GM12872 (cell line): ENCODE results near the gene TLR8.

Experiments used
- TF ChIP-seq, protein P1 (sequence below): IDR thresholded peaks from 3 replicates; pipeline ENCODE4 v1.5.1; 2011; ENCODE audit warnings: low read depth, mild to moderate bottlenecking, low read length, moderate library complexity; ENCODE audit not compliant: insufficient read depth

TLR8 gene

DNA sequence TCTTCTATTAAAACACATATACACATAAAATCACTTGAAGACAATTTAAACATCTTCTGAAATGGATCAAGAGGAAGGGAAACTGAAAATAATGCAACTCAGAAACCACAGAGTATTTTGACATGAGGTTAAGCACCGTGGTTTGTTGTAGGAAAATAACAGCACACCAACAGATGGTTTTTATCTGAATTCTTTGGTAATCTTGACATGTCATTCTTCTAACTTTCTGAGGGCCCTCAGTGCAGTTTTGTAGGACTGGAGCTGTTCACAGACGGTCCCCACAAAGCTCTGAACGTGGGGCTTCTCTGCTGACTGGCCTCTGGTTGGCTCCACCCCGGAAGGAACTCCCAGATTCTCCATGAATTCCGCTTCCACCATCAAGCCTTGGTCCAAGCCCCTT, 16.0 kb upstream of the TLR8 start:
- TF ChIP-seq, protein P1, sequence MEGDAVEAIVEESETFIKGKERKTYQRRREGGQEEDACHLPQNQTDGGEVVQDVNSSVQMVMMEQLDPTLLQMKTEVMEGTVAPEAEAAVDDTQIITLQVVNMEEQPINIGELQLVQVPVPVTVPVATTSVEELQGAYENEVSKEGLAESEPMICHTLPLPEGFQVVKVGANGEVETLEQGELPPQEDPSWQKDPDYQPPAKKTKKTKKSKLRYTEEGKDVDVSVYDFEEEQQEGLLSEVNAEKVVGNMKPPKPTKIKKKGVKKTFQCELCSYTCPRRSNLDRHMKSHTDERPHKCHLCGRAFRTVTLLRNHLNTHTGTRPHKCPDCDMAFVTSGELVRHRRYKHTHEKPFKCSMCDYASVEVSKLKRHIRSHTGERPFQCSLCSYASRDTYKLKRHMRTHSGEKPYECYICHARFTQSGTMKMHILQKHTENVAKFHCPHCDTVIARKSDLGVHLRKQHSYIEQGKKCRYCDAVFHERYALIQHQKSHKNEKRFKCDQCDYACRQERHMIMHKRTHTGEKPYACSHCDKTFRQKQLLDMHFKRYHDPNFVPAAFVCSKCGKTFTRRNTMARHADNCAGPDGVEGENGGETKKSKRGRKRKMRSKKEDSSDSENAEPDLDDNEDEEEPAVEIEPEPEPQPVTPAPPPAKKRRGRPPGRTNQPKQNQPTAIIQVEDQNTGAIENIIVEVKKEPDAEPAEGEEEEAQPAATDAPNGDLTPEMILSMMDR, result no peak

DNA sequence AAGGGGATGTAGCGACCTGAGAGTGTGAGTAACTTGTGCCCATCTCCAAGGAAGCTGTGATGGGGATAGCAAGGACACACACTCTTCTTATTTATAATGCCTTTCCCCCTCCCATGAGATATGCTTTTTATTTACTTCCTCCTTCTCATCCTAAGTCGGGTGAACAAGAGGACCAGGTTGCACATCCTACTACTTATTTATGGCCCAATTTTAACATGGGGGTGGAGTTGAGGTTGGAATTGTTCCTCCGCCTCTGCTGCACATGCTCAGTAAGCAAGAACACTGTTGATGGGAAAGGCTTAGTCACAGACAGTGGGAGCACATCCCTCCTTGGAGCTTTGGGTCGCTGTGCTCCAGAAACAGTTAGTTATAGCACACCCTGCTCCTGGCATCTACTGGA, 15.2 kb upstream of the TLR8 start:
- TF ChIP-seq, protein P1, result no peak

DNA sequence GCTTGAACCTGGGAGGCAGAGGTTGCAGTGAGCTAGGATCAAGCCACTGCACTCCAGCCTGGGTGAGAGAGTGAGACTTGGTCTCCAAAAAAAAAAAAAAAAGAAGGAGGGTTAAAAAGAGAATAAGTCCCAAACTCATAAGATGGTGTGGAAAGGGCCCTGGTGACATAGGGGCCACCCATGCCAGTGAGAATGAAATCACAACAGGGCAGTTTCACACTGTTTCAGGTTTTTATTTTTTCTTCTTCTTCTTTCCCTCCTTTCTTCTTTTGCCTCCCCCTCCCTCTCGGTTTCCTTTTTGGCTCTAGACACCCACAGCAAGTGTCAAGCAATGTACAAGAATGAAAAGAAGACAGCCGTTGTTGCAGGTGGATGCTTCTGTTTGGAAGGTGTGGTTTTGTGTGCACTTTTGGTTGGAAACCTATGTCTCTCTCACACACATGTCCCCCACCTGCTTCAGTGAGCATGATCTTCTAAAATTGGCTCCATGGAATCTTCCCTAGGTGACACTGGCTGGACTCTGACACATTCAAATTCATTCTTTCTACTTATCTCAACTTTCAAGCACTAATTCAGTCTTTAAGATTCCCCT, 14.4 kb upstream of the TLR8 start:
- TF ChIP-seq, protein P1, result no peak

DNA sequence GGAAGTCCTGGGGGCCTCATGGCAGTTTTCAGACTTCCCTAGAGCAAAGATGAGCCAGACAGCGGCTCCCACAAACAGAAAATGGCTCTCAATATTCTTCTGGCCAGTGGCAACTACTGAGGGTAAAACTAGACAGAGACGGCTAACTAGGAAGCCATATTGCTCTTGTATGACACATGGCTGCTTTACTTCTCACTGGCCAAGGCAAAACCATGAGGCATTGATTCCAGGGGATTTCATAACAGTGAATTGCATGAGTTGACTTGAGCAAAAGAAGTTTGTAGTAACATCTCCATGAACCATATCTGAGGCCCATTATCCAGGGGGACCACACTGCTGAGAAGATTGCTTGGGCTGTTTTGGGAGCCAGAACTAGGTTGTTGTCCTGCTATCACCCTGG, 13.7 kb upstream of the TLR8 start:
- TF ChIP-seq, protein P1, result no peak

DNA sequence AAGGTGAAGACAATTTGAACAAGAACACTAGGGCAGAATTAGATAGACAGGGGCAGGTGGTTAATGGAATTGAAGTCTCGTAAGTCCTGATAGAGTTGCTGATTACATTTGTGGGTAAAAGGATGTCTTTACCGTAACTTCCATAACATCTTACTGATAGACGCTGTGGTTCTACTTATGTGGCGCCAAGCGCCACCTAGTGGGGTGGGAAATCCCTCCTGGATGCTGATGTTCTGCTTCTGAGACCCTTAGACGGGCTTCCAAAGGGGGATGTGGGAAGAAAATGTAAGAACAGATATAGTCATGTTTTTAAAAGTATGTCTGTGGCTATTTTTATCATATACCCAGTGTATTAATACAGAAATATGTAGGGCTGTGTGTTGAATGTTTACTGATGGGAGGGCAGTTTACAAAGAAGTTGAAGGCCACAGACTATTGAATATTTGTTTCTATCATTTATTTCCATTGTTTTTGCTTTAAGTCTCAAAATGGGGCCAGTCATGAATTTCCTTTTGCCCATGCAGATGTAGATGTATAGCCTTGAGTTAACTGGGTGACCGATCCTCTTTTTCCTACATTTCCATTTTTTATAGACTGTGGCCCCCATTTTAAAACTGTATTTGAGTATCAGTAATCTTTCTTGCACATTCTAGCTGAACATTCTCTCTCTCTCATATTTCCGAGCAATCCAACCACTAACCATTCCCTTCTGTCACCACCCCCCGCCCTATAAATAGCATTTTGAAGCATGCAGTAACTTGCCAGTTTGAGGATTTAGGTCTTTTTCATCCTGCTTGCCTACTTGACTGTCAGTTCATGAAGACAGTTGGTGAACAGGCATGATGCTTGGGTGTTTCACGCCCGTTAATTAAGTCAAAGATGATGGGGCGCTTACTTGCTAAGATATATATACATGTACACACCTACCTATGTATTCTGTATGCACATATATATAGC, 12.1 kb upstream of the TLR8 start:
- TF ChIP-seq, protein P1, result peak; percentile 71

DNA sequence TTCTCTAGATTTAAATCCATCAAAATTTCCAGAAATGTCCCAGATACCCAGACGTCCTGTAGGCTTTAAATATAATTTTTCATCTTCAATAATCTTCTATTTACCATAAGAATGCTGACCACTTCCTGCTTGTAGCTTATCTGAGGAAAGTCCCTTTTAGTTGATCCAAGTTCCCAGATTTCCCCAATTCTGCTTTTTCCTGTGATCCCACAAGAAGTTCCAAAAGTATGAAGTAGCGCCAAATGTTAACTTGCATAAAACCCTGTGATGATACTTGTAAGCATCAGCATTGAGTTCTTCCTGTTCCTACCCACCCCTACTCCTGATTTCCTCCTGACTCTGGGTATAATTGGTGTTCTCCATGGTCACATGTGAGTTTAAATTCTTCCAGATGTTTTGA, 10.6 kb upstream of the TLR8 start:
- TF ChIP-seq, protein P1, result no peak

DNA sequence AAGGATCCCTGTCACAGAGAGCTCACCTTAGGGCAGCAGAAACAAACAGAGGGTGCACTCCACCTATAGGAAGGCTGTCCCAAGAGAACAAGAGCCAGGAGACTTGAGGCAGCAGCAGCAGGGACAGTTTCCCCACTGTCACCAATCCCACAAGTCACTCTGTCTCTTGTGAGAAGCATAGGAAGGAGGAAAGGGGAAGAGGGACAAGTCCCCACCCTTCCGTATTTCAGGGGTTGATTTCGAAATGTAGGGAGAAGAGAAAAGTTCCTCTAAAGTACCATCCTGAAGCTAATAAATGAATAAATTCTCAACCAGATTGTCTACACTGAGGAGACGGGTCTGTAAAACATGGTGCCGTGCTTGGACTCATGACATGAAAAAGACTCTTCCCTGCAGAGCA, 9.5 kb upstream of the TLR8 start:
- TF ChIP-seq, protein P1, result no peak
